AG04450 (cell line): ENCODE data around the gene NELFB. TPM values are rescaled to one million over a fixed set of nuclear protein-coding genes. Genes with fewer than 3 reads are reported as not detected.

ENCODE experiments used
- CTCF ChIA-PET: fragments of 300-600, 350-600 bp; formaldehyde crosslinking; extraction: SDS; loops from one replicate; lab custom pipeline; 2022; ENCODE audit warnings: antibody characterized with exemption, inconsistent platforms; lab: Charles Lee
- POLR2A ChIA-PET: fragments of 350-600 bp; formaldehyde crosslinking; extraction: SDS; loops from one replicate; lab custom pipeline; 2021; ENCODE audit warnings: antibody characterized with exemption, inconsistent platforms; lab: Yijun Ruan, JAX
- DNase-seq: peaks from one replicate; pipeline ENCODE4 v3.0.0-alpha.2; 2011; ENCODE audit warnings: low read depth, low spot score
- H3K27ac ChIP-seq: one replicate; pipeline ENCODE4 v1.5.1; 2012; ENCODE audit warnings: low read depth, low read length, control low read depth
- H3K27me3 ChIP-seq: one replicate; pipeline ENCODE4 v1.6.0; 2012; ENCODE audit warnings: low read length; ENCODE audit not compliant: control insufficient read depth, insufficient read depth
- H3K4me3 ChIP-seq: 2 replicates; pipeline ENCODE4 v1.5.1; 2011; ENCODE audit warnings: mild to moderate bottlenecking, low read depth, low read length, control low read depth
- H3K9me3 ChIP-seq: 2 replicates; pipeline ENCODE4 v1.5.1; 2012; ENCODE audit warnings: low read length; ENCODE audit not compliant: control insufficient read depth, insufficient read depth
- polyA plus RNA-seq: library from polyadenylated mRNA; depleted of rRNA; stranded (reverse); fragments of >200 nt; gene quantifications from 2 replicates; pipeline ENCODE4 v1.2.3, GENCODE V29; 2011
- TF ChIP-seq, protein P1 (sequence below): IDR thresholded peaks from 2 replicates; pipeline ENCODE4 v1.5.1; 2011; ENCODE audit warnings: low read depth, low read length, control low read depth, inconsistent platforms

Gene NELFB
- polyA plus RNA-seq, 1 experiment = 27.1 TPM

DNA sequence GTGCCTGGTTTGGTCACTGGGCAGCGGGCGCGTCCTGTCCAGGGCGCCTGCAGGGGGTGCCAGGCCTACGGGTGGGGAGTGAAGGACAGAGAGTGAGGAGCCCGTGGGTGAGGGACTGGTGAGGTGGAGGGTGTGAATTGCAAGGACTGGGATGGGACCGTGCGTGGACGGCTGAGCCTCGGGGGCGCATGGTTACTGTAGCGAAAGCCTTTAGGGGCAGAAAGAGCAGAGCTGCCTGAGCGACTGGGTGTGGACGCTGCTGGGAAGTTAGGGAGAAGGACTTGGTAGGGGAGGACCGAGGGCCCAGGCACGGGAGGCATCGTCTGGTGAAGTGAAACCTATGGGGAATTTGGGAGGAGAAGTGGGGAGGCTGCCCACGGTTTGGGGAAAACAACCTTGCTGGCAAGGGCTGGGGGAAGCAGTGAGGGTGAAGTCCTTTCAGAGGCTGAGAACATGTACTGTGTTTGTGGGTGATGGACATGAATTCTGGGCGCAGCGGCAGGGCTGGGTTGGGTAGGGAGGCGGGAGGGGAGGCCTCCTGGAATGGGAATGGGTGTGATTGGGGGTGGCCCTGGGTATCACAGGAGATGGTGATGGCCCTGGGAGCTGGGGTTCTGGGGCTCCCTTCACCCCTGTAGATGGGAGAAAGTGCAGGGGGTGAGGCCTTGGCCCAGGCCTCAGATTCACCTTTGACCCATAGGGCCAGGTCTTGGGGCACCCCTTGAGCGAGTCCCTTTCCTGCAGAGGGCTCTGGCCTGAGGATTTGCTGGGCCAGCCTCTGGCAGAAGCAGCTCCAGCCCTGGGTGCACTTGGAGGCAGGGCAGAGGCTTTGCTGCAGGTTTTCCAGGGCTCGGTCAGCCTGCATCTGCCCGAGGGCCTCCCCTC is 20.7 kb downstream of the NELFB start:
- TF ChIP-seq, protein P1, sequence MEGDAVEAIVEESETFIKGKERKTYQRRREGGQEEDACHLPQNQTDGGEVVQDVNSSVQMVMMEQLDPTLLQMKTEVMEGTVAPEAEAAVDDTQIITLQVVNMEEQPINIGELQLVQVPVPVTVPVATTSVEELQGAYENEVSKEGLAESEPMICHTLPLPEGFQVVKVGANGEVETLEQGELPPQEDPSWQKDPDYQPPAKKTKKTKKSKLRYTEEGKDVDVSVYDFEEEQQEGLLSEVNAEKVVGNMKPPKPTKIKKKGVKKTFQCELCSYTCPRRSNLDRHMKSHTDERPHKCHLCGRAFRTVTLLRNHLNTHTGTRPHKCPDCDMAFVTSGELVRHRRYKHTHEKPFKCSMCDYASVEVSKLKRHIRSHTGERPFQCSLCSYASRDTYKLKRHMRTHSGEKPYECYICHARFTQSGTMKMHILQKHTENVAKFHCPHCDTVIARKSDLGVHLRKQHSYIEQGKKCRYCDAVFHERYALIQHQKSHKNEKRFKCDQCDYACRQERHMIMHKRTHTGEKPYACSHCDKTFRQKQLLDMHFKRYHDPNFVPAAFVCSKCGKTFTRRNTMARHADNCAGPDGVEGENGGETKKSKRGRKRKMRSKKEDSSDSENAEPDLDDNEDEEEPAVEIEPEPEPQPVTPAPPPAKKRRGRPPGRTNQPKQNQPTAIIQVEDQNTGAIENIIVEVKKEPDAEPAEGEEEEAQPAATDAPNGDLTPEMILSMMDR = no peak
- Histone ChIP-seq H3K27ac (peak overlapping the region; percentile 21), H3K9me3 (peaks cover 5% of the 10 kb centered on the region; the same call in 1 of the 2 replicates), H3K4me3 (no peak overlapping the region), H3K27me3 (no peaks in the 10 kb centered on the region)
- DNase-seq = no peak
- ChIA-PET CTCF (no interaction called here), POLR2A (interaction anchor here (1.1 to 1.8 kb wide), 2 partner anchors 35 to 283 kb away, joined by 3 to 21 read pairs; partner anchors contain the start of genes PAXX and TUBB4B)

DNA sequence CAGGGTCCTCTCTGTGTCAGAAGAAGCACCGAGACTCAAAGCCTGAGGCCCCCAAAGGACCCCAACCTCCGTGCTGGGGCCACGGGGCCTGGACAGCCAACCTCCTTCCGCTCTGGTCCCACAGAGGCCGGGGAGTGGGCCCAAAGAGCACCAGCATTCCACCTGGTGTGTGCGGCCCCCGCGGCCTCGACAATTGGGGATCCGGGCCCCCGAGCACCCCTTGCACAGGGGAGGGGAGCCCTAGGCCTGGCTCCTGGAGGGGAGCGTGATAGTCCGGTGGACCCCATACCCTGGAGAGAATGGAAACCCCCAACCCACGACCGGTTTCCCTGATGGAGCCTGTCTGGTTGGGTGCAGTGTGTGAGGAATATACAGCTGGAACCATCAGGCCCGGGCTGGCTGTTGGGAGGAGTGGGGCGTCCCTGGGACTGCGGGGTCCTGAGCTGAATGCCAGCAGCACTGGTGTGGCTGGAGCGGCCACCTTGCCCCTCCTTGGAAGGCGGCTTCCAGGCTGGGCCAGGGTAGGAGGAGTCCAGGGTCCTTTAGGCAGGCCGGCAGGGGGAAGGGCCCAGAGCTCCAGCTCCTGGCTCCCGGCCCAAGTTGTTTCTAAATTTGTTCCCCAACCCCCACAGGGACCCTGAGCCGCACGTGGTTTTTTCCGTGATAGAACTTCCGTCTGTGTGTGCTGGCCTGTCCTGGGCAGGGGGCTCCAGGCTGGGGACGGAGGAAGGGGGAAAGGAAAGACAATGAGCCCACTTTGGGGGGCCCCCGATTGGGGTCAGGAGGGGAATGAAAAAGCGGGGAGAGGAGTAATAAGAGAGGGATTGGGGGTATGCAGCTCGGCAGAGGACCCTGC is 21.6 kb downstream of the NELFB start:
- Histone ChIP-seq H3K4me3 (peak overlapping the region; percentile 77), H3K9me3 (peaks cover 5% of the 10 kb centered on the region; the same call in 1 of the 2 replicates), H3K27ac (peak overlapping the region; percentile 84), H3K27me3 (no peaks in the 10 kb centered on the region)
- TF ChIP-seq, protein P1 = no peak
- ChIA-PET POLR2A (interaction anchor here (0.5 to 1.8 kb wide), 7 partner anchors 11 to 284 kb away, joined by 3 to 21 read pairs (median 5); partner anchors contain the start of genes NELFB, PAXX and TUBB4B), CTCF (interaction anchor here (1.3 kb wide), 1 partner anchor 40 kb away, joined by 5 read pairs; no protein-coding TSS in a partner anchor)
- no peak for DNase-seq

DNA sequence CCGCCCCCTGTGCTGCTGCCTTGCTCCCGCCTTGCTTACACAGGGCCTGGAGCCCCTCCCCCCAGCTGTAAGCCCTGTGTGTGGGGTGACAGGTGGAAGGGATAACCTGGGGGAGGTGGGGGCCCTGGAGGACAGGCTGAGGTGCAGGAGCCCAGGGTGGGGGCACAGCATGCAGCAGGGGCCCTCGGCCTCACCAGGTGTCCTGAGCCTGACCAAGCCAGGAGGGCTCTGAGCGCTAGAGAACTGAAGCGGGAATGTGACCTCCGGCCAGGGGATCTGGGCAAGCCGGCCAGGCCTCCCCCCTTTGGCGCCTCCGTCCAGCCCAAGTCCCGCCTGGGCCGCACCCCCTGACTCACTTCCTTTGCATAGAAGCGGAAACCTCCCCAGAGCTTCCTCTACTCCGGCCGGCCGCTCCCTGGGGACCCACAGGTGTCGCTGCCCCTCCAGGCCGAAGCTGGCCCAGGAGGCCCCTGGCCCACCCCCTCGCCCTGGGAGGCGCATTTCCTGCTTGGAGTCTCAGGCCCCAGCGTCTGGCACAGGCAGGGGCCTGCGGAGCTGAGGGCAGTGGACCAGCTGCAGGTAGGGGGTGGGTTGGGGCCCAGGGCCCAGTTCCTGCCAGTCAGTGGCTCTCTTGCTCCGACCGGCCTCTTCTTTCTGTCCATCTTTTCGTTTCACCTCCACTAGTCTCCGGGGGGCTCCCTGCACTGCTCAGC is 22.4 kb downstream of the NELFB start, which contains the start of gene TOR4A:
TSS of gene TOR4A (plus strand) at position 398 of the 713 bp plus-strand sequence. CDS start 964 bp downstream, outside the sequence.
- Histone ChIP-seq H3K27ac (peak within 1 kb of the TSS; percentile 84), H3K27me3 (no peaks in the 10 kb centered on the region), H3K9me3 (peaks cover 5% of the 10 kb centered on the region; the same call in 1 of the 2 replicates), H3K4me3 (peak within 1 kb of the TSS; percentile 77)
- TF ChIP-seq, protein P1 = peak; percentile 38
- ChIA-PET POLR2A (interaction anchor here (0.5 to 1.8 kb wide), 8 partner anchors 10 to 285 kb away, joined by 3 to 21 read pairs (median 4); partner anchors contain the start of genes NELFB, PAXX and TUBB4B), CTCF (interaction anchor here (1.3 kb wide), 1 partner anchor 41 kb away, joined by 5 read pairs; no protein-coding TSS in a partner anchor)
- DNase-seq = peak; percentile 54

DNA sequence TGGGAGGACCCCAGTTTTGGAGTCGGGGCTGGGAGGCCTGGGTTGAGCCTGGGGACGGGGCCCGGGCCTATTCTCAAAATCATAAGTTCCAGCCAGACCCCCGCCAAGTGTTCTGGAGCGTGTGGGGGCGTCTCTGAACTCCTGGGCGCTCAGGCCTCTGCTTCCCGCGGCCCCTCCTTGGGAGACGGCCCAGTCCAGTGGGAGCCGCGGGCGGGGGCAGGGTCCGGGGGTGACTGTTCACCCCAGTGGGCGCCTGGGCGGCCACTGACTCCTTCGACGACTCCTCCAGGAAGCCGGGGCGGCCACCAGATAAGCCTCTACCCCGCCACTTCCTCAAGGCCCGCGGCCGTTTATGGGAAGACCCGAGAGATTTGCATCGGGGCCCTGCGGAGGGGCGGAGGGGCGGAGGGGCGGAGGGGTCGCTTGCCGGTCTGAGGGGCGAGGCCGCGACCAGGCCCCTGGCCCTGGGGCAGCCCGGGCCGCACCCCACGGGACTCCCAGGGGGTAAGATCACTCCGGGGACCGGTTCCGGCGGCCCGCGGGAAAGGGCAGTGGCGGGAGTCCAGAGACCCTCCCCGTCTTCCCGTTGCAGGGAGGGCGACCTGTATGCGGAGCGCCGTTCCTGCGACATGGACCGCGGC is 23.1 kb downstream of the NELFB start:
- H3K27me3 ChIP-seq = no peaks in the 10 kb centered on the region
- H3K27ac ChIP-seq = peak overlapping the region; percentile 84
- peak overlapping the region; percentile 77 for H3K4me3 ChIP-seq
- DNase-seq = no peak
- TF ChIP-seq, protein P1 = no peak
- POLR2A ChIA-PET = interaction anchor here (0.7 to 1.8 kb wide), 4 partner anchors 10 to 38 kb away, joined by 4 to 21 read pairs (median 5); partner anchors contain the start of genes NELFB and TUBB4B
- CTCF ChIA-PET = interaction anchor here (1.3 kb wide), 1 partner anchor 41 kb away, joined by 5 read pairs; no protein-coding TSS in a partner anchor
- H3K9me3 ChIP-seq = peaks cover 5% of the 10 kb centered on the region; the same call in 1 of the 2 replicates
